ENCODE results near the gene NLGN2. TPM values are rescaled to one million over a fixed set of nuclear protein-coding genes. Genes with fewer than 3 reads are reported as not detected.
A peak's percentile ranks its signal among the peaks of the same experiment; 100 is the strongest.

The NLGN2 gene
- total RNA-seq, 1 experiment from 2014 or later = 70.2 TPM

DNA sequence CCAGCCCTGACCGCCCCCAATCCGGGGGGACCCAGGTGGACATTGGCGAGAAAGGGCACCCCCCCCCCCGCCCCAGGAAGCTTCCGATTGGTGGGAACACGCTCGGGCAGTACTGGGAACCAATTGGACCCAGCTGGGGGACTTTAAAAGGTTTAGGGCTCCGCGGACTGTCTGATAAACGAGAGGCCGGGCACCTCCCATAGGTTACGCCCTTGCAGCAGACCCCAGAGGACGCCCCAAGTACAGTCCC is 4.0 kb upstream of the NLGN2 start:
- peak overlapping the region; percentile 37 for H3K4me2 ChIP-seq (ENCODE audit: insufficient read depth, insufficient read length, low read length)

More for the DNA sequence above, 4.0 kb upstream of the NLGN2 start:
- no peaks in the 10 kb centered on the region for H3K27me3 ChIP-seq (ENCODE audit: insufficient read depth, low read length)
- no peak overlapping the region for H3K4ac ChIP-seq (ENCODE audit: low read depth, low read length)
- no peak overlapping the region for H3K56ac ChIP-seq (ENCODE audit: insufficient read length, low read depth, low read length)
- no peaks in the 10 kb centered on the region for H3K79me1 ChIP-seq (ENCODE audit: insufficient read depth, low read depth, low read length, poor library complexity, severe bottlenecking)
- no peak overlapping the region for H2BK20ac ChIP-seq (ENCODE audit: low read depth, low read length, poor library complexity, severe bottlenecking)
- H3K9me3 ChIP-seq (ENCODE audit: control insufficient read depth, low read depth, low read length) = no peaks in the 10 kb centered on the region
- no peaks in the 10 kb centered on the region for H4K20me1 ChIP-seq (ENCODE audit: control insufficient read depth, insufficient read depth, insufficient read length)
- H3K9ac ChIP-seq (ENCODE audit: extremely low read depth, insufficient read length, low read length) = peak overlapping the region; percentile 9
- no peak overlapping the region for H2BK120ac ChIP-seq (ENCODE audit: low read depth, low read length, poor library complexity, severe bottlenecking)
- H3K4me1 ChIP-seq (ENCODE audit: insufficient read depth, low read length) = no peaks in the 10 kb centered on the region; the same call in 1 of the 2 replicates
- H3K27ac ChIP-seq (ENCODE audit: insufficient read length, low read depth, low read length) = no peak overlapping the region
- Mint-ChIP-seq H3K36me3 (ENCODE audit: insufficient read depth in 1 of 3, low read depth in 3 of 3) (peaks cover 3 to 11% (median 4%) of the 10 kb centered on the region in 3 experiments; a peak in 5 of 7 replicates), H3K27me3 (ENCODE audit: low read depth) (no peaks in the 10 kb centered on the region), H3K4me3 (peak overlapping the region; percentile 84 to 94), H3K9me3 (no peaks in the 10 kb centered on the region), H3K27ac (peak overlapping the region; percentile 84 to 96 (median 96); a peak in 4 of 7 replicates), H3K4me1 (peaks cover 26 to 37% of the 10 kb centered on the region in 2 experiments)
- peak overlapping the region; percentile 7; the same call in 1 of the 2 replicates for H3K14ac ChIP-seq (ENCODE audit: insufficient read depth, low read length)
- DNase-seq = no peak
- no peaks in the 10 kb centered on the region for H3K79me2 ChIP-seq (ENCODE audit: insufficient read depth, low read length)
- H3K23me2 ChIP-seq (ENCODE audit: insufficient read length, low read depth, low read length, poor library complexity, severe bottlenecking) = peaks cover 5% of the 10 kb centered on the region
- no peak overlapping the region for H3K18ac ChIP-seq (ENCODE audit: insufficient read length, low read depth, low read length)
- H3K23ac ChIP-seq (ENCODE audit: insufficient read length, low read depth, low read length) = no peak overlapping the region
- no peak overlapping the region for H2BK12ac ChIP-seq (ENCODE audit: insufficient read length, low read depth, low read length)
- H2AFZ ChIP-seq (ENCODE audit: low read length) = no peak overlapping the region
- no peak overlapping the region for H4K8ac ChIP-seq (replicated peaks; ENCODE audit: insufficient read length, low read depth, low read length)
- no CpG with 5 or more reads among the region's 13 CpGs for WGBS (ENCODE audit: extremely low coverage, insufficient read length, low lambda C conversion rate)
- no peak for TF ChIP-seq CTCF (conservative IDR thresholded peaks at IDR 0.05)
- H2BK15ac ChIP-seq (ENCODE audit: low read depth, low read length) = no peak overlapping the region
- no peak overlapping the region for H4K5ac ChIP-seq (ENCODE audit: insufficient read length, low read depth, low read length)
- no peak overlapping the region for H2BK5ac ChIP-seq (ENCODE audit: insufficient read length, low read length)
- no peak overlapping the region for H3T11ph ChIP-seq (ENCODE audit: low read length)
- H4K91ac ChIP-seq (ENCODE audit: insufficient read length, low read depth, low read length) = no peak overlapping the region
- no peak overlapping the region for H2AK5ac ChIP-seq (ENCODE audit: insufficient read length, low read length)
